Keratinocyte (primary cell): ENCODE measurements around the gene NBEA. TPM values are rescaled to one million over a fixed set of nuclear protein-coding genes. Genes with fewer than 3 reads are reported as not detected.

Experiments
- DNase-seq: peaks from one replicate; pipeline ENCODE4 v3.0.0-alpha.2; 2011; ENCODE audit warnings: low read depth, missing footprints, low spot score
- FAIRE-seq: peaks from 2 replicates; lab custom pipeline; 2011; peaks lifted over from hg19 to GRCh38; lab: Jason Lieb, UNC
- H2AFZ ChIP-seq: 2 replicates; pipeline ENCODE4 v1.6.0; 2012; ENCODE audit warnings: low read length, control low read depth, inconsistent platforms; ENCODE audit not compliant: control insufficient read depth
- H3K27ac ChIP-seq: 2 replicates; pipeline ENCODE4 v1.5.1; 2011; ENCODE audit warnings: low read length; ENCODE audit not compliant: control insufficient read depth, insufficient read depth
- H3K27me3 ChIP-seq: 3 replicates; pipeline ENCODE4 v1.6.0; 2011; ENCODE audit warnings: low read length; ENCODE audit not compliant: control insufficient read depth, insufficient read depth; ENCODE audit errors: extremely low read depth
- H3K36me3 ChIP-seq, 2 experiments: 2 replicates in 1 of 2; 3 replicates in 1 of 2; pipeline ENCODE4 v1.5.1; 2011; ENCODE audit warnings: low read length in 2 of 2, mild to moderate bottlenecking in 1 of 2; ENCODE audit not compliant: control insufficient read depth in 2 of 2, insufficient read depth in 2 of 2; ENCODE audit errors: extremely low read depth in 1 of 2
- H3K4me1 ChIP-seq: 3 replicates; pipeline ENCODE4 v1.5.1; 2011; ENCODE audit warnings: low read length; ENCODE audit not compliant: control insufficient read depth, insufficient read depth; ENCODE audit errors: extremely low read depth
- H3K4me2 ChIP-seq: 3 replicates; pipeline ENCODE4 v1.6.0; 2011; ENCODE audit warnings: low read depth, low read length; ENCODE audit not compliant: control insufficient read depth, insufficient read depth; ENCODE audit errors: extremely low read depth
- H3K4me3 ChIP-seq, 3 experiments: fragments of 200-600 bp in 1 of 3; sonication (generic) in 1 of 3; 2 replicates in 2 of 3; 3 replicates in 1 of 3; pipeline ENCODE4 v1.5.1; 2011 to 2016; ENCODE audit warnings: low read length in 3 of 3, mild to moderate bottlenecking in 3 of 3, control low read depth in 2 of 3, inconsistent platforms in 1 of 3, low read depth in 1 of 3, mixed read lengths in 1 of 3, mixed run types in 1 of 3, moderate library complexity in 1 of 3; ENCODE audit not compliant: control insufficient read depth in 2 of 3, insufficient read depth in 2 of 3; ENCODE audit errors: extremely low read depth in 1 of 3
- H3K79me2 ChIP-seq: 2 replicates; pipeline ENCODE4 v1.6.0; 2012; ENCODE audit warnings: low read length; ENCODE audit not compliant: control insufficient read depth, insufficient read depth
- H3K9ac ChIP-seq: 3 replicates; pipeline ENCODE4 v1.6.0; 2011; ENCODE audit warnings: low read length; ENCODE audit not compliant: control insufficient read depth, insufficient read depth; ENCODE audit errors: extremely low read depth
- H3K9me1 ChIP-seq: 3 replicates; pipeline ENCODE4 v1.6.0; 2011; ENCODE audit warnings: low read length; ENCODE audit not compliant: control insufficient read depth, insufficient read depth; ENCODE audit errors: extremely low read depth
- H3K9me3 ChIP-seq: 2 replicates; pipeline ENCODE4 v1.5.1; 2012; ENCODE audit warnings: low read depth, low read length; ENCODE audit not compliant: control insufficient read depth
- H4K20me1 ChIP-seq: 3 replicates; pipeline ENCODE4 v1.6.0; 2011; ENCODE audit warnings: low read length; ENCODE audit not compliant: control insufficient read depth, insufficient read depth; ENCODE audit errors: extremely low read depth
- EZH2 ChIP-seq: IDR thresholded peaks from one replicate; pipeline ENCODE4 v1.6.1; 2012; ENCODE audit warnings: inconsistent platforms, mild to moderate bottlenecking, low read length, moderate library complexity
- dilution Hi-C: fragments of 300-500 bp; cut with MboI; formaldehyde crosslinking; loops from one replicate; pipeline ENCODE4 v1.7.0; 2020; ENCODE audit warnings: low sequenced_read_pairs; ENCODE audit not compliant: extremely low pct_ligation_motif_present
- polyA plus RNA-seq, 5 experiments: library from polyadenylated mRNA; depleted of rRNA in 3 of 5; stranded (reverse) in 3 of 5; stranded (forward) in 1 of 5; unstranded in 1 of 5; fragments of >200 nt; gene quantifications; 1 replicate in 1 of 5; 2 replicates in 3 of 5; 3 replicates in 1 of 5; pipeline versions ENCODE4 v1.2.1 to v1.2.3, GENCODE V29; 2011 to 2012; ENCODE audit warnings: missing spikeins in 2 of 5, low read depth in 1 of 5, low replicate concordance in 1 of 5
- TF ChIP-seq, protein P1 (sequence below), 3 experiments: IDR thresholded peaks in 1 of 3; conservative IDR thresholded peaks in 1 of 3; optimal IDR thresholded peaks in 1 of 3; 2 replicates in 2 of 3; 3 replicates in 1 of 3; pipeline versions ENCODE3 to v1.5.1; 2011; ENCODE audit warnings: low read length in 3 of 3, mild to moderate bottlenecking in 3 of 3, moderate library complexity in 2 of 3, control low read depth in 1 of 3, inconsistent platforms in 1 of 3; ENCODE audit not compliant: insufficient read depth in 2 of 3; ENCODE audit errors: extremely low read depth in 1 of 3

NBEA gene
- polyA plus RNA-seq, 1 donor (not counting 4 experiments of a cell fraction or from before 2014, with no cell fraction given), result 0.05 TPM

DNA sequence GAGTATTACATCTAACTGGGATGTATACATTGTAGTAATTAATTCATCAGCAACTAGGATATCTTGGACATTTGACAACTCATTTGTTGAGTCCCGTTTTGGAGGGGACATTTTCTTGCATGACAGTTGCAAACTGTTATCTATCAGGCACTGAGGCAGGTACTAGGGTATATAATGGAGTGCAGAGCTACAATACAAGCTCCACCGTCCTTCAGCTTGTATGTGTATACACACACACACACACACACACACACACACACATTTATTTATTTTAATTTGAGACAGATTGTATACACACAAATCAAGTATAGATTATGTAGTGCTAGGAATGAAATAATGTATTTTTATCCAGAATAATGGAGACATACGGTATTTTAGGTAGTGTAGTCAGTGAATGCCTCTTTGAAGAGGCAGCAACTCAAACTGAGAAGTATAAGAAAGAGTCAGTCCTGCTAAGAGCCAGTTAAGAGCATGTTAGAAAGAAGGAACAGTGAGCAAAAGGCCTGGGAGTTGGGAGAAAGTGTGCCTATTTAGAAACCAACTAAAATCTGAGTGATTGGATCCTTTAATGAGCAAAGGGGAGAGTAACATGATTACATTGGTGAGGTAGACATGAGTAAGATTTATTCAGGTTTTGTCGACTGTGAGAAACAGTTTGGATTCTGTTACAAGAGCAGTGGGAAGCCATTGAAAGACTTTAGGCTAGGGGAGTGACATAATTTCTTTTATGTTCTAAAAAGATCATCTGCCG lies 74.5 kb downstream of the NBEA start:
- H3K4me1 ChIP-seq, result no peaks in the 10 kb centered on the region
- DNase-seq (no peak), FAIRE-seq (no peak)
- H4K20me1 ChIP-seq, result no peaks in the 10 kb centered on the region
- H3K36me3 ChIP-seq, result no peaks in the 10 kb centered on the region
- TF ChIP-seq EZH2, result no peak
- TF ChIP-seq, protein P1, sequence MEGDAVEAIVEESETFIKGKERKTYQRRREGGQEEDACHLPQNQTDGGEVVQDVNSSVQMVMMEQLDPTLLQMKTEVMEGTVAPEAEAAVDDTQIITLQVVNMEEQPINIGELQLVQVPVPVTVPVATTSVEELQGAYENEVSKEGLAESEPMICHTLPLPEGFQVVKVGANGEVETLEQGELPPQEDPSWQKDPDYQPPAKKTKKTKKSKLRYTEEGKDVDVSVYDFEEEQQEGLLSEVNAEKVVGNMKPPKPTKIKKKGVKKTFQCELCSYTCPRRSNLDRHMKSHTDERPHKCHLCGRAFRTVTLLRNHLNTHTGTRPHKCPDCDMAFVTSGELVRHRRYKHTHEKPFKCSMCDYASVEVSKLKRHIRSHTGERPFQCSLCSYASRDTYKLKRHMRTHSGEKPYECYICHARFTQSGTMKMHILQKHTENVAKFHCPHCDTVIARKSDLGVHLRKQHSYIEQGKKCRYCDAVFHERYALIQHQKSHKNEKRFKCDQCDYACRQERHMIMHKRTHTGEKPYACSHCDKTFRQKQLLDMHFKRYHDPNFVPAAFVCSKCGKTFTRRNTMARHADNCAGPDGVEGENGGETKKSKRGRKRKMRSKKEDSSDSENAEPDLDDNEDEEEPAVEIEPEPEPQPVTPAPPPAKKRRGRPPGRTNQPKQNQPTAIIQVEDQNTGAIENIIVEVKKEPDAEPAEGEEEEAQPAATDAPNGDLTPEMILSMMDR (optimal IDR thresholded peaks at IDR 0.05 in 1 of 3, IDR thresholded peaks at IDR 0.05 in 1 of 3, conservative IDR thresholded peaks at IDR 0.05 in 1 of 3; ENCODE audit: extremely low read depth in 1 of 3, insufficient read depth in 2 of 3, low read length in 3 of 3), result no peak
- no peak overlapping the region for H3K9ac ChIP-seq
- no peaks in the 10 kb centered on the region for H3K79me2 ChIP-seq
- dilution Hi-C loops, result no loop called here
- H3K27me3 ChIP-seq, result no peaks in the 10 kb centered on the region
- H3K4me3 ChIP-seq, result no peak overlapping the region
- no peak overlapping the region for H3K27ac ChIP-seq
- no peaks in the 10 kb centered on the region for H3K9me3 ChIP-seq
- H2AFZ ChIP-seq, result no peak overlapping the region
- no peak overlapping the region for H3K4me2 ChIP-seq
- H3K9me1 ChIP-seq, result no peaks in the 10 kb centered on the region

DNA sequence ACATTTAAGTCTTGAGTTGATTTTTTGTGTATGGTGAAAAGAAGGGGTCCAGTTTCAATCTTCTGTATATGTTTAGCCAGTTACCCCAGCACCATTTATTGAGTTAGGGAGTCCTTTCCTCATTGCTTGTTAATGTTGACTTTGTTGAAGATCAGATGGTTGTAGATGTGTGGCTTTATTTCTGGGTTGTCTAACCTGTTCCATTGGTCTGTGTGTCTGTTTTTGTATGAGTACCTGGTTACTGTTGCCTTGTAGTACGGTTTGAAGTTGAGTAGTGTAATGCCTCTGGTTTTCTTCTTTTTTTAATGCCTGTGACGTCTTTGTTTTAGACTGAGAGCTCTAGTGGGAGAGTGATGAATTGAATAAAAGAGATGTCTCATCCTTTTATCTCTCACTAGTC lies 83.2 kb downstream of the NBEA start:
- H3K4me2 ChIP-seq, result no peak overlapping the region
- FAIRE-seq (no peak), DNase-seq (no peak)
- no peak for TF ChIP-seq EZH2
- TF ChIP-seq, protein P1 (optimal IDR thresholded peaks at IDR 0.05 in 1 of 3, IDR thresholded peaks at IDR 0.05 in 1 of 3, conservative IDR thresholded peaks at IDR 0.05 in 1 of 3; ENCODE audit: extremely low read depth in 1 of 3, insufficient read depth in 2 of 3, low read length in 3 of 3), result no peak
- no peaks in the 10 kb centered on the region for H3K9me3 ChIP-seq
- H3K27me3 ChIP-seq, result no peaks in the 10 kb centered on the region
- H3K79me2 ChIP-seq, result no peaks in the 10 kb centered on the region
- dilution Hi-C loops, result no loop called here
- no peaks in the 10 kb centered on the region for H3K4me1 ChIP-seq
- no peaks in the 10 kb centered on the region for H4K20me1 ChIP-seq
- H3K4me3 ChIP-seq, result no peak overlapping the region
- no peak overlapping the region for H3K27ac ChIP-seq
- H2AFZ ChIP-seq, result no peak overlapping the region
- no peaks in the 10 kb centered on the region for H3K36me3 ChIP-seq
- no peak overlapping the region for H3K9ac ChIP-seq
- H3K9me1 ChIP-seq, result no peaks in the 10 kb centered on the region
